ACHN (cell line): ENCODE measurements around the gene EFHD2.
"Not testable (repeated sequence)": the region's sequence is repeated elsewhere in the genome, so short reads cannot be mapped to it uniquely, and the experiment has no call there.

Experiments used
- DNase-seq: peaks from one replicate; pipeline ENCODE4 v3.0.0-alpha.2; 2015
- in situ Hi-C: cut with HindIII; loops from 2 replicates; pipeline ENCODE4 v1.10.0; 2017; ENCODE audit warnings: low sequenced_read_pairs, low pct_ligation_motif_present, low pct_unique_long_range_greater_than_20kb

Gene EFHD2

GRCh38 chr1:15385420-15385819 is 24.3 kb upstream of the EFHD2 start:
- in situ Hi-C loops, result no loop called here
- no peak for DNase-seq

GRCh38 chr1:15386164-15386749 is 23.4 kb upstream of the EFHD2 start:
- DNase-seq, result no peak
- in situ Hi-C loops, result no loop called here

- in situ Hi-C loops, result no loop called here
- no peak for DNase-seq
Observed at GRCh38 chr1:15388201-15388880, 21.3 kb upstream of the EFHD2 start.

GRCh38 chr1:15389828-15390227 is 19.9 kb upstream of the EFHD2 start:
- in situ Hi-C loops, DNase-seq: not testable (repeated sequence)

GRCh38 chr1:15390667-15391066 is 19.0 kb upstream of the EFHD2 start:
- in situ Hi-C loops, result no loop called here
- no peak for DNase-seq

GRCh38 chr1:15391366-15391765 is 18.3 kb upstream of the EFHD2 start:
- in situ Hi-C loops, result no loop called here
- no peak for DNase-seq

GRCh38 chr1:15393475-15394257 is 16.0 kb upstream of the EFHD2 start:
- no peak for DNase-seq
- in situ Hi-C loops, result no loop called here

- no peak for DNase-seq
- in situ Hi-C loops, result no loop called here
Observed at GRCh38 chr1:15394258-15394690, 15.4 kb upstream of the EFHD2 start.

- in situ Hi-C loops, result no loop called here
- no peak for DNase-seq
Observed at GRCh38 chr1:15397236-15397635, 12.5 kb upstream of the EFHD2 start.

GRCh38 chr1:15399710-15400109 is 10.0 kb upstream of the EFHD2 start:
- no peak for DNase-seq
- in situ Hi-C loops, result no loop called here

GRCh38 chr1:15400627-15401026 is 9.1 kb upstream of the EFHD2 start:
- DNase-seq, result no peak

GRCh38 chr1:15401391-15402055 is 8.2 kb upstream of the EFHD2 start:
- DNase-seq, result no peak
- in situ Hi-C loops, result no loop called here

More at GRCh38 chr1:15400627-15401026, 9.1 kb upstream of the EFHD2 start:
- in situ Hi-C loops, result no loop called here

GRCh38 chr1:15402809-15403450 is 6.8 kb upstream of the EFHD2 start:
- in situ Hi-C loops, result no loop called here
- no peak for DNase-seq

- in situ Hi-C loops, result no loop called here
Observed at GRCh38 chr1:15403962-15404580, 5.6 kb upstream of the EFHD2 start.

GRCh38 chr1:15405106-15405850 is 4.4 kb upstream of the EFHD2 start:
- in situ Hi-C loops, result no loop called here
- DNase-seq, result no peak

More at GRCh38 chr1:15403962-15404580, 5.6 kb upstream of the EFHD2 start:
- DNase-seq, result no peak

GRCh38 chr1:15406614-15407559 is 2.8 kb upstream of the EFHD2 start:
- peak; percentile 23 for DNase-seq
- in situ Hi-C loops, result no loop called here

GRCh38 chr1:15407580-15407979 is 2.1 kb upstream of the EFHD2 start:
- in situ Hi-C loops, result no loop called here

More at GRCh38 chr1:15407580-15407979, 2.1 kb upstream of the EFHD2 start:
- DNase-seq, result no peak
